ENCODE measurements around the gene HARBI1. TPM values are rescaled to one million over a fixed set of nuclear protein-coding genes. Genes with fewer than 3 reads are reported as not detected.

The HARBI1 gene
- total and polyA plus RNA-seq, 9 of the 15 experiments (the other 6 are each of a cell fraction or from before 2014, with no cell fraction given): 3.5 to 8.4 (median 5.5) TPM

GRCh38 chr11:46625406-46625805, 8.4 kb upstream of the HARBI1 start:
- intact Hi-C loops (cut with micrococcal nuclease): no loop called here
- TF ChIP-seq ZKSCAN1 (IDR thresholded peaks at IDR 0.05; ENCODE audit: low read depth, low read length) (no peak), REST (IDR thresholded peaks at IDR 0.05; ENCODE audit: borderline replicate concordance) (no peak), REST (CRISPR knock-in tag; IDR thresholded peaks at IDR 0.05; ENCODE audit: low read depth) (no peak), THRAP3 (IDR thresholded peaks at IDR 0.05; ENCODE audit: borderline replicate concordance) (no peak), NCOA2 (IDR thresholded peaks at IDR 0.05; ENCODE audit: partially characterized antibody in 2 of 2) (no peak), ILK (tag; IDR thresholded peaks at IDR 0.05; ENCODE audit: borderline replicate concordance, low read depth) (no peak), ARHGAP35 (IDR thresholded peaks at IDR 0.05; ENCODE audit: partially characterized antibody) (no peak), NR2F6 (CRISPR knock-in tag; IDR thresholded peaks at IDR 0.05) (no peak), SIX5 (IDR thresholded peaks at IDR 0.05; ENCODE audit: borderline replicate concordance in 1 of 2, insufficient read depth in 1 of 2, low read depth in 1 of 2, low read length in 2 of 2) (no peak), RNF219 (CRISPR knock-in tag; IDR thresholded peaks at IDR 0.05) (no peak), ZNF395 (CRISPR knock-in tag; IDR thresholded peaks at IDR 0.05) (no peak)

More at GRCh38 chr11:46625406-46625805, 8.4 kb upstream of the HARBI1 start:
- no peak overlapping the region for H3K4me2 ChIP-seq (ENCODE audit: insufficient read depth, low read length)
- BruUV-seq (replicated peaks): no TSS peak
- H4K20me1 ChIP-seq (replicated peaks; ENCODE audit: control insufficient read depth, insufficient read depth, low read length): no peaks in the 10 kb centered on the region
- ATAC-seq: no peak
- peaks cover 13% of the 10 kb centered on the region; the same call in 1 of the 3 replicates for H3K79me2 ChIP-seq (ENCODE audit: control insufficient read depth, insufficient read depth, low read length)
- H3K4me1 ChIP-seq (replicated peaks in 1 of 2; ENCODE audit: control insufficient read depth in 2 of 2, insufficient read depth in 2 of 2, low read length in 2 of 2): no peaks in the 10 kb centered on the region
- H3K9ac ChIP-seq (ENCODE audit: insufficient read depth in 1 of 2, low read depth in 2 of 2, low read length in 2 of 2): no peak overlapping the region
- no peak overlapping the region for H3K4me3 ChIP-seq
- H3K9me3 ChIP-seq (replicated peaks; ENCODE audit: control insufficient read depth, insufficient read depth, low read depth, low read length): no peaks in the 10 kb centered on the region
- no peak overlapping the region for H3K27ac ChIP-seq (ENCODE audit: extremely low read depth, low read depth, low read length)
- ChIA-PET CTCF (ENCODE audit: low intra/inter-chr PET ratio) (no interaction called here), POLR2A (interaction anchor here (0.7 to 1.2 kb wide), 2 partner anchors 12 to 24 kb away, joined by 4 read pairs; no protein-coding TSS in a partner anchor)
- H3K27me3 ChIP-seq (ENCODE audit: control insufficient read depth in 2 of 2, insufficient read depth in 2 of 2, low read length in 2 of 2): no peaks in the 10 kb centered on the region
- no peaks in the 10 kb centered on the region for H3K9me1 ChIP-seq (ENCODE audit: control insufficient read depth, insufficient read depth, low read length)
- FAIRE-seq: no peak
- DNase-seq (ENCODE audit: extremely low read depth in 1 of 4, low spot score in 3 of 4): no peak
- H2AFZ ChIP-seq (ENCODE audit: low read depth, low read length): no peak overlapping the region
- peaks cover 44% of the 10 kb centered on the region for H3K36me3 ChIP-seq (ENCODE audit: control insufficient read depth, insufficient read depth, low read length)
- WGBS (ENCODE audit: insufficient coverage, low coverage, missing lambda C conversion rate): 79% methylated on average over 3 of the region's 3 CpGs
- in situ Hi-C loops (cut with MboI): no loop called here

Measured in K562 (cell line).